ENCODE data around the gene PPARA. TPM values are rescaled to one million over a fixed set of nuclear protein-coding genes. Genes with fewer than 3 reads are reported as not detected.

The PPARA gene
- polyA plus RNA-seq, 1 donor from 2014 or later: 0.43 TPM

GRCh38 chr22:46240073-46240472, 89.7 kb downstream of the PPARA start:
- Histone ChIP-seq H4K20me1 (ENCODE audit: insufficient read depth) (no peaks in the 10 kb centered on the region), H3K27ac (ENCODE audit: low read length) (no peak overlapping the region), H3K4me3 (ENCODE audit: low read length) (no peak overlapping the region), H3F3A (ENCODE audit: insufficient read depth, low read length, poor library complexity, severe bottlenecking) (no peaks in the 10 kb centered on the region), H3K9ac (ENCODE audit: low read length) (no peak overlapping the region), H3K27me3 (ENCODE audit: insufficient read depth, low read depth, low read length) (no peaks in the 10 kb centered on the region), H2AFZ (ENCODE audit: low read depth, low read length) (no peak overlapping the region), H3K79me2 (replicated peaks; ENCODE audit: insufficient read depth, low read length) (no peaks in the 10 kb centered on the region), H3K36me3 (ENCODE audit: insufficient read depth, low read length) (no peaks in the 10 kb centered on the region), H3K4me2 (ENCODE audit: low read length) (no peak overlapping the region), H3K9me3 (ENCODE audit: low read length) (no peaks in the 10 kb centered on the region), H3K9me2 (ENCODE audit: insufficient read depth, low read length) (no peaks in the 10 kb centered on the region)
- TF ChIP-seq, protein P1, sequence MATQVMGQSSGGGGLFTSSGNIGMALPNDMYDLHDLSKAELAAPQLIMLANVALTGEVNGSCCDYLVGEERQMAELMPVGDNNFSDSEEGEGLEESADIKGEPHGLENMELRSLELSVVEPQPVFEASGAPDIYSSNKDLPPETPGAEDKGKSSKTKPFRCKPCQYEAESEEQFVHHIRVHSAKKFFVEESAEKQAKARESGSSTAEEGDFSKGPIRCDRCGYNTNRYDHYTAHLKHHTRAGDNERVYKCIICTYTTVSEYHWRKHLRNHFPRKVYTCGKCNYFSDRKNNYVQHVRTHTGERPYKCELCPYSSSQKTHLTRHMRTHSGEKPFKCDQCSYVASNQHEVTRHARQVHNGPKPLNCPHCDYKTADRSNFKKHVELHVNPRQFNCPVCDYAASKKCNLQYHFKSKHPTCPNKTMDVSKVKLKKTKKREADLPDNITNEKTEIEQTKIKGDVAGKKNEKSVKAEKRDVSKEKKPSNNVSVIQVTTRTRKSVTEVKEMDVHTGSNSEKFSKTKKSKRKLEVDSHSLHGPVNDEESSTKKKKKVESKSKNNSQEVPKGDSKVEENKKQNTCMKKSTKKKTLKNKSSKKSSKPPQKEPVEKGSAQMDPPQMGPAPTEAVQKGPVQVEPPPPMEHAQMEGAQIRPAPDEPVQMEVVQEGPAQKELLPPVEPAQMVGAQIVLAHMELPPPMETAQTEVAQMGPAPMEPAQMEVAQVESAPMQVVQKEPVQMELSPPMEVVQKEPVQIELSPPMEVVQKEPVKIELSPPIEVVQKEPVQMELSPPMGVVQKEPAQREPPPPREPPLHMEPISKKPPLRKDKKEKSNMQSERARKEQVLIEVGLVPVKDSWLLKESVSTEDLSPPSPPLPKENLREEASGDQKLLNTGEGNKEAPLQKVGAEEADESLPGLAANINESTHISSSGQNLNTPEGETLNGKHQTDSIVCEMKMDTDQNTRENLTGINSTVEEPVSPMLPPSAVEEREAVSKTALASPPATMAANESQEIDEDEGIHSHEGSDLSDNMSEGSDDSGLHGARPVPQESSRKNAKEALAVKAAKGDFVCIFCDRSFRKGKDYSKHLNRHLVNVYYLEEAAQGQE (IDR thresholded peaks at IDR 0.05; ENCODE audit: borderline replicate concordance): no peak
- TF ChIP-seq SMC3 (conservative IDR thresholded peaks at IDR 0.05; ENCODE audit: poor library complexity): no peak

GRCh38 chr22:46240506-46240905, 90.2 kb downstream of the PPARA start:
- no peaks in the 10 kb centered on the region for H3K9me3 ChIP-seq (ENCODE audit: low read length)
- H3K27ac ChIP-seq (ENCODE audit: low read length): no peak overlapping the region
- no peaks in the 10 kb centered on the region for H3F3A ChIP-seq (ENCODE audit: insufficient read depth, low read length, poor library complexity, severe bottlenecking)
- H3K9ac ChIP-seq (ENCODE audit: low read length): no peak overlapping the region
- no peaks in the 10 kb centered on the region for H3K27me3 ChIP-seq (ENCODE audit: insufficient read depth, low read depth, low read length)
- no peak overlapping the region for H2AFZ ChIP-seq (ENCODE audit: low read depth, low read length)
- H3K36me3 ChIP-seq (ENCODE audit: insufficient read depth, low read length): no peaks in the 10 kb centered on the region
- no peaks in the 10 kb centered on the region for H3K9me2 ChIP-seq (ENCODE audit: insufficient read depth, low read length)
- no peak for TF ChIP-seq RAD21 (conservative IDR thresholded peaks at IDR 0.05)
- TF ChIP-seq TAF1 (IDR thresholded peaks at IDR 0.05; ENCODE audit: low read depth): no peak
- TF ChIP-seq, protein P2, sequence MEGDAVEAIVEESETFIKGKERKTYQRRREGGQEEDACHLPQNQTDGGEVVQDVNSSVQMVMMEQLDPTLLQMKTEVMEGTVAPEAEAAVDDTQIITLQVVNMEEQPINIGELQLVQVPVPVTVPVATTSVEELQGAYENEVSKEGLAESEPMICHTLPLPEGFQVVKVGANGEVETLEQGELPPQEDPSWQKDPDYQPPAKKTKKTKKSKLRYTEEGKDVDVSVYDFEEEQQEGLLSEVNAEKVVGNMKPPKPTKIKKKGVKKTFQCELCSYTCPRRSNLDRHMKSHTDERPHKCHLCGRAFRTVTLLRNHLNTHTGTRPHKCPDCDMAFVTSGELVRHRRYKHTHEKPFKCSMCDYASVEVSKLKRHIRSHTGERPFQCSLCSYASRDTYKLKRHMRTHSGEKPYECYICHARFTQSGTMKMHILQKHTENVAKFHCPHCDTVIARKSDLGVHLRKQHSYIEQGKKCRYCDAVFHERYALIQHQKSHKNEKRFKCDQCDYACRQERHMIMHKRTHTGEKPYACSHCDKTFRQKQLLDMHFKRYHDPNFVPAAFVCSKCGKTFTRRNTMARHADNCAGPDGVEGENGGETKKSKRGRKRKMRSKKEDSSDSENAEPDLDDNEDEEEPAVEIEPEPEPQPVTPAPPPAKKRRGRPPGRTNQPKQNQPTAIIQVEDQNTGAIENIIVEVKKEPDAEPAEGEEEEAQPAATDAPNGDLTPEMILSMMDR (IDR thresholded peaks at IDR 0.05; ENCODE audit: poor library complexity, severe bottlenecking): no peak
- no peak for TF ChIP-seq MXI1 (conservative IDR thresholded peaks at IDR 0.05; ENCODE audit: poor library complexity, severe bottlenecking)
- no peak for TF ChIP-seq EP300 (conservative IDR thresholded peaks at IDR 0.05; ENCODE audit: poor library complexity, severe bottlenecking)
- no peak for TF ChIP-seq EZH2 (IDR thresholded peaks at IDR 0.05; ENCODE audit: borderline replicate concordance, insufficient read depth, low read length, poor library complexity, severe bottlenecking)
- no peak for TF ChIP-seq POLR2AphosphoS5 (IDR thresholded peaks at IDR 0.05)
- TF ChIP-seq SMC3 (conservative IDR thresholded peaks at IDR 0.05; ENCODE audit: poor library complexity): no peak
- TF ChIP-seq, protein P1 (IDR thresholded peaks at IDR 0.05; ENCODE audit: borderline replicate concordance): no peak
- H4K20me1 ChIP-seq (ENCODE audit: insufficient read depth): no peaks in the 10 kb centered on the region
- H3K79me2 ChIP-seq (replicated peaks; ENCODE audit: insufficient read depth, low read length): no peaks in the 10 kb centered on the region
- H3K4me2 ChIP-seq (ENCODE audit: low read length): no peak overlapping the region
- no peak overlapping the region for H3K4me3 ChIP-seq (ENCODE audit: low read length)
